ENCODE measurements around the gene THRAP3. TPM values are rescaled to one million over a fixed set of nuclear protein-coding genes. Genes with fewer than 3 reads are reported as not detected.
A peak's percentile ranks its signal among the peaks of the same experiment; 100 is the strongest.

Gene THRAP3
- total RNA-seq = 10 to 100 TPM; 64.3 to 66.4 TPM

GRCh38 chr1:36223996-36224536 is at the start of gene THRAP3:
TSS of gene THRAP3 (plus strand) at chr1:36224443. CDS start at chr1:36282564, 58,121 bp downstream.
- peak; percentile 100 for DNase-seq (ENCODE audit: low spot score)
- TF ChIP-seq CTCF (IDR thresholded peaks at IDR 0.05) = no peak
- Histone ChIP-seq H3K9me3 (no peaks in the 10 kb centered on the region), H3K27ac (peak within 1 kb of the TSS; percentile 98), H3K4me1 (peaks cover 0 to 46% of the 10 kb centered on the region in 2 donors), H3K36me3 (no peaks in the 10 kb centered on the region), H3K27me3 (no peaks in the 10 kb centered on the region), H3K4me3 (peak within 1 kb of the TSS; percentile 67 to 81)

GRCh38 chr1:36174713-36175112 is 49.5 kb upstream of the THRAP3 start:
- Histone ChIP-seq H3K9me3 (no peaks in the 10 kb centered on the region), H3K4me1 (peaks cover 0 to 92% of the 10 kb centered on the region in 2 donors), H3K27me3 (no peaks in the 10 kb centered on the region), H3K36me3 (peaks cover 88% of the 10 kb centered on the region), H3K27ac (peak overlapping the region; percentile 88 to 100), H3K4me3 (no peak overlapping the region)
- TF ChIP-seq CTCF (IDR thresholded peaks at IDR 0.05) = no peak
- DNase-seq (ENCODE audit: low spot score) = no peak

- Histone ChIP-seq H3K4me1 (peaks cover 0 to 85% of the 10 kb centered on the region in 2 donors), H3K27ac (peak overlapping the region; percentile 88 to 100), H3K9me3 (no peaks in the 10 kb centered on the region), H3K27me3 (no peaks in the 10 kb centered on the region), H3K36me3 (peaks cover 96% of the 10 kb centered on the region), H3K4me3 (peak overlapping the region in 1 of 2 donors; percentile 4)
- no peak for TF ChIP-seq CTCF (IDR thresholded peaks at IDR 0.05)
- no peak for DNase-seq (ENCODE audit: low spot score)
Measured at GRCh38 chr1:36175137-36176095, 48.8 kb upstream of the THRAP3 start.

- peaks cover 100% of the 10 kb centered on the region for H3K36me3 ChIP-seq
- H3K4me1 ChIP-seq = peaks cover 0 to 76% of the 10 kb centered on the region in 2 donors
- TF ChIP-seq CTCF (IDR thresholded peaks at IDR 0.05) = peak; percentile 21 to 56
- no peak for DNase-seq (ENCODE audit: low spot score)
- no peaks in the 10 kb centered on the region for H3K9me3 ChIP-seq
- no peaks in the 10 kb centered on the region for H3K27me3 ChIP-seq
- peak overlapping the region; percentile 88 to 100 for H3K27ac ChIP-seq
- peak overlapping the region in 1 of 2 donors; percentile 4 for H3K4me3 ChIP-seq
Measured at GRCh38 chr1:36176106-36176949, 47.9 kb upstream of the THRAP3 start.

- Histone ChIP-seq H3K4me3 (no peak overlapping the region), H3K9me3 (no peaks in the 10 kb centered on the region), H3K4me1 (peaks cover 0 to 67% of the 10 kb centered on the region in 2 donors), H3K36me3 (peaks cover 85% of the 10 kb centered on the region), H3K27me3 (no peaks in the 10 kb centered on the region), H3K27ac (peak overlapping the region; percentile 88 to 100)
- TF ChIP-seq CTCF (IDR thresholded peaks at IDR 0.05) = no peak
- no peak for DNase-seq (ENCODE audit: low spot score)
Measured at GRCh38 chr1:36177589-36178431, 46.4 kb upstream of the THRAP3 start.
